ENCODE measurements around the gene NAT14. TPM values are rescaled to one million over a fixed set of nuclear protein-coding genes. Genes with fewer than 3 reads are reported as not detected.

NAT14 gene, protein sequence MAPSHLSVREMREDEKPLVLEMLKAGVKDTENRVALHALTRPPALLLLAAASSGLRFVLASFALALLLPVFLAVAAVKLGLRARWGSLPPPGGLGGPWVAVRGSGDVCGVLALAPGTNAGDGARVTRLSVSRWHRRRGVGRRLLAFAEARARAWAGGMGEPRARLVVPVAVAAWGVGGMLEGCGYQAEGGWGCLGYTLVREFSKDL
- total RNA-seq = 13.5 and 15.5 TPM in 2 replicates

DNA sequence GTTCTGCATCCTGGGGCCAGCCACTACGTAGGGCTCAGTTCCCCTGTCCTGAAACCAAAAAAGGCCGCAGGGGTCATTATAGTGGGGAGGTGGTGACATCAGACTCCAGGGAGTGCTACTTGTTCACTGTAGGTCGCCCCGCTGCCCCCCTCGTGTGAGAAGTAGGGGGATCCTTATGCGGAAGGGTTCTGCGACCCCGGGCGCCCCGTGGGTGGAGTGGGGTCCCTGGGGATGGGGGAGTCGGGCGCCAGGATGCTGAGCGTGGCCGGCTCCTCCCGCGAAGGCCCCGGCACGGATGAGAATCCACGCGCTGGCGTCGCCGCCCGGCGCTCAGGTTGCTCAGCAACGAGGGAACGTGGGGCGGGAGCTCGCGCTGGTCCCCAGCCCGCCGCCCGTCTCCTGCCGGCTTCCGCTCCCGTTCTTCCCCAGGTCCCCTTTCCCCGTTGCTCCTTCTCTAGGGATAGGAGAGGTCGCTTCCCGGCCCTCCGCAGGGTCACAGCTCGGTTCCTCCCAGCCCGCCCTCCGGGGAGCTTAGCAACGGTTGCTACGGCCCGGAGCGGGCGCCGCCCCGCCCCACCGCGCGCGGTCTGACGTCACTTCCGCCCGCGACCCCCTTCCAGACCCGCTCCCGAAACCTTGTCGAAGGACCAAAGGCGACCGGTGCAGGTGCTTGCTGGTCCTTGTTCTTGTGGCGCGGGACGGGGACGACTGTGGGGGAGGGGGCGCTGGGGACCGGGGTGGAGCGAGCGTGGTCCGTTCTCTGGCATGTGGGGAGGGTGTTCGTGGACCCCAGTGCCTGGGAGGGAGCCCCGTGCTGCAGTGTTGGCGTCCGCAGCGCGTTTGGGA, at the start of gene NAT14:
NAT14 (plus strand) TSS at position 596 of the 846 bp plus-strand sequence. CDS start 521 bp downstream, outside the sequence.

DNA sequence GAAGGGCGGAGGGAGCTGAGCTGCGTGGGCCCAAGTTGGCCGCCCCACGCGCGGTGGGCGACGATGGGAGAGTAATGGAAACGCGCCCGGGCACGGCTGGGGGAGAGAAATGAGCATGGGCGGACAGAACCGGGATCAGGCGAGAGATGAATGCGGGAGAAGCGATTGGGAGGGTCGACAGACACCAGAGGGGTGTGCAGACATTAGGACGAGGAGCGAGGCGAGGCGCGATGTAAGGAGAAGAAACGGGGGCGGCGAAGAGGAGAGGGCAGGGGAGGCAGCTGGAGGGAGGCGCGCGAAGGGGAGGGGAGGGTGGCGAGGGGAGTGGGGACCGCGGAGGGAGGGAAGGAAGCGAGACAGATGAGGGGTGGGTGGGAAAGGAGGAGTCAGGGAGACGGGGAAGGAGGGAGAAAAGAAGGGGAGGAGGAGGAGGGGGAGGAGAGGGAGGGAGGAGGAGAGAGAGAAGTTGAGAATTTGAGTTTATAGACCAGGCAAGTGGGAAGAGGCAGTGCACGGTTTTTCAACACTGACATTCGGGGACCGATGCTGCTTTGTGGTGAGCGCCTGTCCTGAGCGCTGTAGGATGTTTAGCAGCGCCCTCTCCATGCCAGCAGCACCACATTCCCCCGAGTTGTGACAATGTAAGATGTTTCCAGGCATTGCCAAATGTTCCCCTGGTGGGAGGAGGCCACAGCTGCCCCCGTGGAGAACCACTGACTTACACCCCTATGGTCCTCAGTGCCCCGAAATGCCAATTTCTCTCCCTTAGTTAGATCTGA, 41.8 kb upstream of the NAT14 start, which contains the start of gene SHISA7:
SHISA7 (minus strand) TSS at position 256 of the 779 bp plus-strand sequence. CDS start 437 bp downstream, outside the sequence.

DNA sequence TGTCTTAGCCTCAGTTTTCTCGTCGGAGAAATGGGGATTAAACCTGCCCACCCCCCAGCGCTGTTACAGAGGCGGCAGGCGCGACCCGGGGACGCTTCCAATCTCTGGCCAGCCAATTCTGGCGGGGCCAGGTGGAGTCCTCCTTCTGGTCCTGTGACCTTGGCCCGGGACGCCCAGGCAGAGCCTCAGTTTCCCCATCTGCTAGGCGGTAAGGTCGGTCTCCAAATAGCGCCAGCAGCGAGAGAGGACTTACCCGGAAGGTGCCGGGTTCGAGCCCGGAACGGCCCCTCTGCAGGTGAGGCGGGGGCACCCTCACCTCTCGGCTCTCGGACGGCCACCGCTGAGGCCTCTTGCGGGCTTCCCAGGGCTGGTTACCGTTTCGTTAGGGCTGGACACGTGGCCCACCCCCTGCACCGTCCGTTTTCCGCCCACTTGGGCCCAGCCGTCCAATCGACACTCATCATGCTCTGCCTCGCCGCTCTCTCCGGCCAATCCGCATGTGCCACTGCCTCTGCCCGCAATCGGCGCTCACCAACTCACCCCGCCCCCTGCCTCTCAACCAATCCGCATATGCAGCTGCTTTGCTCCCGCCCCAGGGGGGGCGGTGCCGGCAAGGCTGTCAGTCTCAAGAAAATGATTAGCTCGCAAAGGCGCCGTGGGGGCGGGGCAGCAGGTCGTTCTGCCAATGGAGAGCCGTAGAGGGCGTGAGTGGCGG, 23.6 kb upstream of the NAT14 start, which contains the start of gene ISOC2:
ISOC2 (minus strand) TSS at position 384 of the 715 bp plus-strand sequence. CDS start 5,156 bp downstream, outside the sequence.

DNA sequence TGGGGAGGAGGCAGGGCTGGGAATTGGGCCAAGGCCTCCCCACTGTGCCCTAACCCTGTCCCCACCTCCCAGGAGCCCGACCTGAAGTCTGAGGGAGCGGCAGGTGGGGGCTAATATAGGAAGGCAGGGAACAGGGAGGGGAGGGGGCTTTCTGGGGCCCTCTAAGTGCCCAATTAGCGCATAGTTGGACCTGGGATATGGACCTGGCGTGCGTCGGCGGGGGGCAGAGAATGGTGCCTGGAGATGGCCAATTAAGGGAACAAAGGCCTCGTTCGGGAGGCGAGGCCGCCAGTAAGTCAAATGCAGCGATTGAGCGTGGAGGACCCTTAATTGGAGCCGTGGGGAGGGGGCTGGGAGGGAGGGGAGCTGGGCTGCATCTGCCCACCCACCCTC, 20.3 kb upstream of the NAT14 start, which contains the start of gene C19orf85:
C19orf85 (minus strand) TSS at position 90 of the 393 bp plus-strand sequence. CDS start 197 bp downstream, outside the sequence.

DNA sequence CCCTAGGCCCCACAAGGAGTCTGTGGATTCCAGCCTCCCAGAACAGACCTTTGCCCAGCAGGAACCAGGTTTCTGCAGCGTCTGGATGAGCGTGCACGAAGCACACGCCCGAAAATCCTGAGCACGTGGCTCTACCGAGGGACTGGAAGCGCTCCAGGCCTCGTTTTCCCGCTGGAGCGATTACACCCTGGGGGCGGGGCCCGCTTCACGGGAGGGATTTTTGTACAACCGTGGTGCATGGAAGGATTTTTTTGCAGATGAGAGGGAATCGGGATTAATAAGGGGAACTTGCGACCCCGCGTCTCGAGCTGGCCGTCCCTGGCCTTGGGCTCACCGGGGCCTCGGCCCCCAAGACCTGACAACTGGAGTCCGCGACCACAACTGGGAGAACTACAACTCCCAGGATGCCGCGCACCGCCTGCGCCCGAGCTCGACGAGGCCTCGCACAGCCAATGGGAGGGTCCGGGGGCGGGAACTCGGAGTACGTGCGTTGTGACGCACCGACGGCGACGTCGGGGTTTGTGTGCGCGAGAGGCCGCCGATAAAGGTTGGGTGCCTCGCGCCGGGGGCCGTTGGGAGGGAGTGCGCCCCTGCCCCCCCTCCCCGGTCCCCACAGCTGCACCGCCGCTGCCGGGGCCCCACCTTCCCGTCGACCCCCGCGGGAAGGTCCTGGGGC, 8.8 kb upstream of the NAT14 start, which contains the start of gene ZNF628:
ZNF628 (plus strand) TSS at position 518 of the 676 bp plus-strand sequence. CDS start 3,294 bp downstream, outside the sequence.

DNA sequence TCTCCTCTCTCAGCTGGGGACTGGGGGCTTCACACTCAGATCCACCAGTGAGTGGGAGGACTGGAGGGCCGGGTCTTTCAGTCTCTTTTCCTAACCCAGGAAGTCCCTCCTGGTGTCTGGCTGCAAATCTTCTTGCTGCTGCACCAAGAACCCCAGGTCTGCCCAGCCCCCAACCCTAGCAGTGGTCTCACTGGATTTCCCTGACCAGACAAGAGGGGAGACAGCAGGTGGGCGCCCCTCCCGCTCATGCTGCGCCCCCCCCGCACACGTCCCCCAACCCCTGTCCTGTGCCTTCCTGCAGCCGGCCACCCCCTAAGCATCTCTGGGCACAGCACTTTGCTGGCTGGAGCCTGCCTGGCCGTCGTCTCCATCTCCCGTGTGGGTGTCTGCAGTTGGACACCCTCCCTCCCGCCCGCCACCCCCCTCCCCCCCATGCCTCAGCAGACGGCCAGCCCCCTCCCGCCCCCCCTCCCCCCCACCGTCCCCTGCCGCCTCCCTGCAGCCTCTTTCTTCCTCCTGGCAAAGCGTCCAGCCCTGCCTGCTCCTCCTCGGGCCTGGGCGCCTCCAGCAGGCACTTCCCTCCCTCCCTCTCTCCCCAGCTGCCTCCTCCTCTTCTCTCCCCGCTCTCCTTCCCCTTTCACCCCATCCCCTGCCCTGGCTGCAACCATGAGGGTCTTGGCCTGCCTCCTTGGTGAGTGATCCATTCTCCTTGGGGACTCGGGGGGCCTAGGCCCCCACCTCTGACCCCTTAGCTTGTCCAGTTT, 3.1 kb downstream of the NAT14 start, which contains the start of gene SSC5D:
SSC5D (plus strand) TSS at position 513 of the 764 bp plus-strand sequence; CDS start at position 667, 154 bp downstream.

Other genes starting within 250 kb of the NAT14 start
- 28.2 and 32.9 TPM in 2 replicates for gene PPP6R1, start 226.2 kb upstream of the NAT14 start, total RNA-seq
- gene HSPBP1, start 205.1 kb upstream of the NAT14 start, total RNA-seq = 23.2 and 27.4 TPM in 2 replicates
- gene BRSK1, start 201.2 kb upstream of the NAT14 start, total RNA-seq = 0.36 and 2.0 TPM in 2 replicates
- gene TMEM150B, start 159.8 kb upstream of the NAT14 start, total RNA-seq = not detected in 2 replicates
- gene KMT5C, start 145.3 kb upstream of the NAT14 start, total RNA-seq = 2.9 and 4.7 TPM in 2 replicates
- gene COX6B2, start 130.5 kb upstream of the NAT14 start, total RNA-seq = not detected in 2 replicates
- not detected in 2 replicates for gene GARIN5B, start 121.9 kb upstream of the NAT14 start, total RNA-seq
- 0.09 and 0.54 TPM in 2 replicates for gene IL11, start 114.7 kb upstream of the NAT14 start, total RNA-seq
- not detected in 2 replicates for gene TMEM190, start 108.4 kb upstream of the NAT14 start, total RNA-seq
- 0.36 TPM in 1 of 2 replicates, not detected in the other for gene TMEM238, start 100.9 kb upstream of the NAT14 start, total RNA-seq
- 205 and 252 TPM in 2 replicates for gene RPL28, start 99.3 kb upstream of the NAT14 start, total RNA-seq
- gene UBE2S, start 77.4 kb upstream of the NAT14 start, total RNA-seq = 69.6 and 98.9 TPM in 2 replicates
- gene SHISA7, start 41.9 kb upstream of the NAT14 start, total RNA-seq = not detected in 2 replicates
- gene ISOC2, start 23.5 kb upstream of the NAT14 start, total RNA-seq = 44.0 and 69.7 TPM in 2 replicates
- gene C19orf85, start 20.4 kb upstream of the NAT14 start, total RNA-seq = not detected in 2 replicates
- gene ZNF628, start 8.6 kb upstream of the NAT14 start, total RNA-seq = 0.99 and 1.1 TPM in 2 replicates
- 0.27 and 2.1 TPM in 2 replicates for gene SSC5D, start 3.2 kb downstream of the NAT14 start, total RNA-seq
- gene SBK2, start 51.9 kb downstream of the NAT14 start, total RNA-seq = not detected in 2 replicates
- 0.19 TPM in 1 of 2 replicates, not detected in the other for gene SBK3, start 60.4 kb downstream of the NAT14 start, total RNA-seq
- 3.0 and 4.4 TPM in 2 replicates for gene ZNF579, start 95.7 kb downstream of the NAT14 start, total RNA-seq
- gene FIZ1, start 114.3 kb downstream of the NAT14 start, total RNA-seq = 1.9 and 2.2 TPM in 2 replicates
- gene ZNF524, start 115.1 kb downstream of the NAT14 start, total RNA-seq = 10.0 and 15.4 TPM in 2 replicates
- 0.54 and 1.0 TPM in 2 replicates for gene ZNF865, start 120.5 kb downstream of the NAT14 start, total RNA-seq
- gene ZNF784, start 139.4 kb downstream of the NAT14 start, total RNA-seq = 3.1 and 4.0 TPM in 2 replicates
- 1.7 and 3.5 TPM in 2 replicates for gene ZNF580, start 155.8 kb downstream of the NAT14 start, total RNA-seq
- 22.6 and 24.8 TPM in 2 replicates for gene ZNF581, start 158.5 kb downstream of the NAT14 start, total RNA-seq
- 6.1 and 6.6 TPM in 2 replicates for gene CCDC106, start 163.0 kb downstream of the NAT14 start, total RNA-seq
- gene U2AF2, start 169.8 kb downstream of the NAT14 start, total RNA-seq = 103 and 137 TPM in 2 replicates
- 73.5 and 110 TPM in 2 replicates for gene EPN1, start 190.0 kb downstream of the NAT14 start, total RNA-seq